GM23248 (cell line): Measurements from ENCODE around the gene RARS2. TPM values are rescaled to one million over a fixed set of nuclear protein-coding genes. Genes with fewer than 3 reads are reported as not detected.
"Not testable (repeated sequence)": the region's sequence is repeated elsewhere in the genome, so short reads cannot be mapped to it uniquely, and the experiment has no call there.

Source experiments
- DNase-seq: peaks from one replicate; pipeline ENCODE4 v3.0.0-alpha.2; 2015
- H2AFZ ChIP-seq: fragments of 200-600 bp; sonication (generic); 2 replicates; pipeline ENCODE4 v1.6.1; 2016; ENCODE audit warnings: antibody characterized with exemption
- H3F3A ChIP-seq: fragments of 200-600 bp; sonication (generic); 2 replicates; pipeline ENCODE4 v1.6.1; 2016; ENCODE audit warnings: mild to moderate bottlenecking, antibody characterized with exemption, mixed run types; ENCODE audit not compliant: insufficient read depth
- H3K27ac ChIP-seq: fragments of 200-600 bp; sonication (generic); 2 replicates; pipeline ENCODE4 v1.5.1; 2016; ENCODE audit warnings: mild to moderate bottlenecking
- H3K27me3 ChIP-seq: fragments of 200-600 bp; sonication (generic); replicated peaks from 2 replicates; pipeline ENCODE4 v1.6.1; 2016; ENCODE audit warnings: mild to moderate bottlenecking; ENCODE audit not compliant: insufficient read depth
- H3K36me3 ChIP-seq: fragments of 200-600 bp; sonication (generic); 2 replicates; pipeline ENCODE4 v1.6.1; 2016; ENCODE audit warnings: low read depth, mild to moderate bottlenecking
- H3K4me1 ChIP-seq: fragments of 200-600 bp; sonication (generic); 2 replicates; pipeline ENCODE4 v1.6.1; 2016; ENCODE audit warnings: mild to moderate bottlenecking; ENCODE audit not compliant: insufficient read depth
- H3K4me2 ChIP-seq: fragments of 200-600 bp; sonication (generic); one replicate; pipeline ENCODE4 v1.6.1; 2016; ENCODE audit warnings: mild to moderate bottlenecking; ENCODE audit not compliant: unreplicated experiment
- H3K4me3 ChIP-seq: fragments of 200-600 bp; sonication (generic); 2 replicates; pipeline ENCODE4 v1.5.1; 2016; ENCODE audit warnings: mild to moderate bottlenecking
- H3K79me2 ChIP-seq: fragments of 200-600 bp; sonication (generic); 2 replicates; pipeline ENCODE4 v1.6.1; 2016; ENCODE audit warnings: mild to moderate bottlenecking; ENCODE audit not compliant: insufficient read depth
- H3K9ac ChIP-seq: fragments of 200-600 bp; sonication (generic); 2 replicates; pipeline ENCODE4 v1.6.1; 2016; ENCODE audit warnings: mild to moderate bottlenecking
- H3K9me2 ChIP-seq: fragments of 200-600 bp; sonication (generic); 2 replicates; pipeline ENCODE4 v1.6.1; 2016; ENCODE audit warnings: mixed run types, mild to moderate bottlenecking, moderate library complexity; ENCODE audit not compliant: insufficient read depth
- H3K9me3 ChIP-seq: fragments of 200-600 bp; sonication (generic); one replicate; pipeline ENCODE4 v1.6.1; 2017; ENCODE audit warnings: low read depth
- H4K20me1 ChIP-seq: fragments of 200-600 bp; sonication (generic); 2 replicates; pipeline ENCODE4 v1.6.0; 2016; ENCODE audit not compliant: insufficient read depth
- EZH2 ChIP-seq: fragments of 200-600 bp; sonication (generic); IDR thresholded peaks from 2 replicates; pipeline ENCODE4 v1.6.1; 2018; ENCODE audit warnings: antibody characterized with exemption, mild to moderate bottlenecking; ENCODE audit not compliant: insufficient read depth, poor library complexity, severe bottlenecking
- EZH2phosphoT487 ChIP-seq: fragments of 200-600 bp; sonication (generic); IDR thresholded peaks from 2 replicates; pipeline ENCODE4 v1.6.1; 2018; ENCODE audit warnings: antibody characterized with exemption, moderate library complexity, mild to moderate bottlenecking, low read depth; ENCODE audit not compliant: insufficient read depth
- WGBS, 2 experiments: methylation state at CpG; one replicate each; pipeline ENCODE4 v1.1.6; 2015 to 2017; ENCODE audit warnings: low lambda C conversion rate in 2 of 2, low coverage in 1 of 2; ENCODE audit errors: missing lambda C conversion rate in 2 of 2; 5-methylcytosine and 5-hydroxymethylcytosine counted together
- in situ Hi-C: fragments of 300-500 bp; cut with MboI; formaldehyde crosslinking; loops from 2 replicates; pipeline ENCODE4 v1.15.0; 2020
- polyA plus RNA-seq: library from polyadenylated mRNA; unstranded; fragments of >200 nt; fragmentation: Nextera tagmentation; extraction: Ambion mirVana; gene quantifications from 2 replicates; pipeline ENCODE4 v1.2.1, GENCODE V29; 2016
- total RNA-seq: library from RNA; depleted of rRNA; stranded (reverse); fragments of >200 nt; shearing (Covaris generic); gene quantifications from 2 replicates; pipeline ENCODE4 v1.2.3, GENCODE V29; 2014

The RARS2 gene
- total and polyA plus RNA-seq, 2 experiments from 2014 or later, result 38.7 to 77.3 TPM

- TF ChIP-seq EZH2phosphoT487, result no peak
- no peak for TF ChIP-seq EZH2
- in situ Hi-C loops, result no loop called here
- H3F3A ChIP-seq, result no peaks in the 10 kb centered on the region
- H3K27me3 ChIP-seq, result no peaks in the 10 kb centered on the region
- WGBS, 2 experiments, result 98 to 100% methylated on average over 3 of the region's 3 CpGs
- no peak overlapping the region for H3K4me3 ChIP-seq
- peaks cover 8% of the 10 kb centered on the region for H3K36me3 ChIP-seq
- no peak overlapping the region for H3K4me2 ChIP-seq
- H3K4me1 ChIP-seq, result peaks cover 7% of the 10 kb centered on the region; the same call in 1 of the 2 replicates
- H3K9me3 ChIP-seq, result no peaks in the 10 kb centered on the region
- no peaks in the 10 kb centered on the region for H4K20me1 ChIP-seq
- H2AFZ ChIP-seq, result no peak overlapping the region
- no peak overlapping the region for H3K27ac ChIP-seq
- no peaks in the 10 kb centered on the region for H3K79me2 ChIP-seq
- no peak overlapping the region for H3K9ac ChIP-seq
- DNase-seq, result no peak
- H3K9me2 ChIP-seq, result no peaks in the 10 kb centered on the region
Measured at GRCh38 chr6:87618531-87618930, 28.7 kb upstream of the RARS2 start.

GRCh38 chr6:87617405-87617804 lies 27.6 kb upstream of the RARS2 start:
- TF ChIP-seq EZH2 (no peak), EZH2phosphoT487 (no peak)
- Histone ChIP-seq H3K36me3 (peaks cover 18% of the 10 kb centered on the region), H3K4me2 (no peak overlapping the region), H3K27ac (no peak overlapping the region), H3F3A (no peaks in the 10 kb centered on the region), H3K4me3 (no peak overlapping the region), H4K20me1 (no peaks in the 10 kb centered on the region), H3K9ac (no peak overlapping the region), H2AFZ (no peak overlapping the region), H3K4me1 (no peaks in the 10 kb centered on the region), H3K9me2 (no peaks in the 10 kb centered on the region), H3K9me3 (no peaks in the 10 kb centered on the region), H3K79me2 (no peaks in the 10 kb centered on the region), H3K27me3 (no peaks in the 10 kb centered on the region)
- WGBS, 2 experiments, result 83 to 88% methylated on average over 4 of the region's 4 CpGs
- in situ Hi-C loops, result no loop called here
- no peak for DNase-seq

- in situ Hi-C loops, H2AFZ ChIP-seq, DNase-seq, H3K27me3 ChIP-seq, H3K4me1 ChIP-seq, H3K9me3 ChIP-seq, H3K27ac ChIP-seq, H3K9ac ChIP-seq, H3K4me3 ChIP-seq, H3F3A ChIP-seq, H3K4me2 ChIP-seq, H4K20me1 ChIP-seq, H3K9me2 ChIP-seq, H3K79me2 ChIP-seq: not testable (repeated sequence)
- H3K36me3 ChIP-seq, result peaks cover 32% of the 10 kb centered on the region
- 98 to 99% methylated on average over 2 of the region's 2 CpGs for WGBS, 2 experiments
Measured at GRCh38 chr6:87613018-87613417, 23.2 kb upstream of the RARS2 start.

- Histone ChIP-seq H3K9me2 (no peaks in the 10 kb centered on the region), H3K4me3 (no peak overlapping the region), H2AFZ (no peak overlapping the region), H3K4me1 (no peaks in the 10 kb centered on the region), H3K9ac (no peak overlapping the region), H3K9me3 (no peaks in the 10 kb centered on the region), H3K27ac (no peak overlapping the region), H3K27me3 (no peaks in the 10 kb centered on the region), H4K20me1 (no peaks in the 10 kb centered on the region; the same call in 1 of the 2 replicates), H3K79me2 (no peaks in the 10 kb centered on the region), H3K4me2 (no peak overlapping the region), H3K36me3 (peaks cover 45% of the 10 kb centered on the region), H3F3A (no peaks in the 10 kb centered on the region)
- WGBS, 2 experiments, result 83 to 84% methylated on average over 3 of the region's 3 CpGs
- TF ChIP-seq EZH2 (no peak), EZH2phosphoT487 (no peak)
- DNase-seq, result no peak
- in situ Hi-C loops, result no loop called here
Measured at GRCh38 chr6:87608802-87609201, 19.0 kb upstream of the RARS2 start.

GRCh38 chr6:87606199-87606598 lies 16.4 kb upstream of the RARS2 start:
- H3K4me3 ChIP-seq, result no peak overlapping the region
- H3K4me1 ChIP-seq, result no peaks in the 10 kb centered on the region
- no peak for DNase-seq
- H4K20me1 ChIP-seq, result no peaks in the 10 kb centered on the region; the same call in 1 of the 2 replicates
- H3K9ac ChIP-seq, result no peak overlapping the region
- no peak overlapping the region for H3K27ac ChIP-seq
- H3F3A ChIP-seq, result no peaks in the 10 kb centered on the region
- H3K27me3 ChIP-seq, result no peaks in the 10 kb centered on the region
- peaks cover 26% of the 10 kb centered on the region for H3K36me3 ChIP-seq
- H2AFZ ChIP-seq, result no peak overlapping the region
- H3K79me2 ChIP-seq, result no peaks in the 10 kb centered on the region
- TF ChIP-seq EZH2, result no peak
- TF ChIP-seq EZH2phosphoT487, result no peak
- 77 to 82% methylated on average over 2 of the region's 2 CpGs for WGBS, 2 experiments
- H3K9me3 ChIP-seq, result no peaks in the 10 kb centered on the region
- H3K4me2 ChIP-seq, result no peak overlapping the region
- in situ Hi-C loops, result no loop called here
- no peaks in the 10 kb centered on the region for H3K9me2 ChIP-seq
